Measurements from ENCODE around the gene SMYD3.

The SMYD3 gene

GRCh38 chr1:246086191-246086590 lies 420.9 kb downstream of the SMYD3 start:
- TF ChIP-seq CTCF (IDR thresholded peaks at IDR 0.05; ENCODE audit: borderline replicate concordance, insufficient read depth, low read depth, low read length) = no peak
- H3K4me3 ChIP-seq (ENCODE audit: low read depth, low read length) = no peak overlapping the region

GRCh38 chr1:246083416-246083815 lies 423.7 kb downstream of the SMYD3 start:
- no peak overlapping the region for H3K4me3 ChIP-seq (ENCODE audit: low read depth, low read length)
- TF ChIP-seq CTCF (IDR thresholded peaks at IDR 0.05; ENCODE audit: borderline replicate concordance, insufficient read depth, low read depth, low read length) = no peak

GRCh38 chr1:246081856-246082668 lies 425.0 kb downstream of the SMYD3 start:
- no peak overlapping the region for H3K4me3 ChIP-seq (ENCODE audit: low read depth, low read length)
- no peak for TF ChIP-seq CTCF (IDR thresholded peaks at IDR 0.05; ENCODE audit: borderline replicate concordance, insufficient read depth, low read depth, low read length)

GRCh38 chr1:246081138-246081702 lies 425.9 kb downstream of the SMYD3 start:
- TF ChIP-seq CTCF (IDR thresholded peaks at IDR 0.05; ENCODE audit: borderline replicate concordance, insufficient read depth, low read depth, low read length) = no peak
- H3K4me3 ChIP-seq (ENCODE audit: low read depth, low read length) = no peak overlapping the region

GRCh38 chr1:246080031-246080430 lies 427.0 kb downstream of the SMYD3 start:
- no peak for TF ChIP-seq CTCF (IDR thresholded peaks at IDR 0.05; ENCODE audit: borderline replicate concordance, insufficient read depth, low read depth, low read length)
- H3K4me3 ChIP-seq (ENCODE audit: low read depth, low read length) = no peak overlapping the region

- no peak overlapping the region for H3K4me3 ChIP-seq (ENCODE audit: low read depth, low read length)
- no peak for TF ChIP-seq CTCF (IDR thresholded peaks at IDR 0.05; ENCODE audit: borderline replicate concordance, insufficient read depth, low read depth, low read length)
These were observed 428.2 kb downstream of the SMYD3 start for GRCh38 chr1:246078888-246079252.
